HuH-7 (cell line): ENCODE results near the gene R3HDML.
"Not testable (repeated sequence)": the region's sequence is repeated elsewhere in the genome, so short reads cannot be mapped to it uniquely, and the experiment has no call there.

ENCODE experiments used
- DNase-seq: peaks from one replicate; pipeline ENCODE4 v3.0.0; 2011; ENCODE audit warnings: low spot score

R3HDML gene

GRCh38 chr20:44328428-44328827 is 8.4 kb upstream of the R3HDML start:
- no peak for DNase-seq

DNA sequence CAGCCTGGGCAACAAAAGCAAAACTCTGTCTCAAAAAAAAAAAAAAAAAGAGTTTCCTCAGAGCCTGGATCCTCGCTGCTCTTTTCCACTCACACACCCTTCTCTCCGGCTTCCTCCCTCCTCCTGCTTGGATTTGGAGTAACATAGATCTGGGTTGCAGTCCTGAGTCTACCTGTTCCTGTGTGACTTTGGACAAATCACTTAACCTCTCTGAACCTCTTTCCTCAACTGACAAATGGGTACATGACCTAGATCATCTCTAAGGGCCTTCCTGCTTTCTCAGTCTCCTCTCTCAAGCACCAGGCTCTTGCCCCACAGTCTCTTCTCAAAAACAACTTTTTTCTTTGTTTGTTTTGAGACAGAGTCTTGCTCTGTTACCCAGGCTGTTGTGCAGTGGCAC is 5.6 kb upstream of the R3HDML start:
- no peak for DNase-seq

GRCh38 chr20:44334306-44334705 is 2.5 kb upstream of the R3HDML start:
- DNase-seq = no peak

- DNase-seq = no peak
These were observed 2.1 kb upstream of the R3HDML start for GRCh38 chr20:44334709-44335108.

- no peak for DNase-seq
These were observed 1.2 kb upstream of the R3HDML start for GRCh38 chr20:44335675-44336074.

DNA sequence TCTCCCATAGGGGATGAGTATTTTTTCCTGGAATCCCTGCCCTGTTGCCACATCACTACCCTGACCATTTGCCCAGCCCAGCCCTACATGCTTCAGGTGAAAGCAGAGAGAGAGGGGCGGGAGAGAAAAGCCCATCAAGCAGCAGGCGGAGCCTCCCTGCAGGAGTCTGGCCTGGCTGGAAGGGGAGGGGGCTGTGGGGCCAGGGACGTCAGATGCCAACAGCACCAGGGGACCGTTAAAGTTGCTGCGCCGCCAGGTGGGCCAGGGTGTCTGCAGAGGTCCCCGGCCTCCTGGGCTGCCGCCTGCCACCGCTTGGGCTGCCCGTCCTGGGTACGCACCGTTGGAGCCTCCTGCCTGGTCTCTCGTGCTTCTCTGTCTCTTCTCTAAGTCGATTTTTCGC is 757 bp upstream of the R3HDML start:
- DNase-seq = no peak

- no peak for DNase-seq
These were observed 5.4 kb downstream of the R3HDML start for GRCh38 chr20:44342248-44342647.

DNA sequence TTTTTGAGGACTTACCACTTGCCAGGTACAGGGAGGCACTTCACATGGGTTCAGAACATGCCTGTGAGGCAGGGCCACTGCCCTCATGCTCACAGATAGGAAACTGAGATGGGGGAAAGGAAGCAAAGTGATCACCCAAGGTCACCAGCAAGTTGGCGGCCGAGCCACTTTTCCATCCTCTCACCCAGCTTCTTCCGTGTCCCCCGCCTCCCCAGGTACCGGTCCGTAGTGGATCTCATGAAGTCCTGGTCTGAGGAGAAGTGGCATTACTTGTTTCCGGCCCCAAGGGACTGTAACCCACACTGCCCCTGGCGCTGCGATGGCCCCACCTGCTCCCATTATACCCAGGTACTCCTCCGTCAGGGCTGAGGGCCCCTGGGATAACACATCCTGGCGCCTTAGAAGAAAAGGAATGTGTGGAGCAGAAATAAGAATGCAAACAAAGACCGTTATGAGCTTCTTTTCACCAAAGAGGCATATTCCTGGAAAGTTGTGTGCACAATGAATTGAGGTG is 6.4 kb downstream of the R3HDML start:
- DNase-seq = no peak

GRCh38 chr20:44344723-44345122 is 7.9 kb downstream of the R3HDML start:
- no peak for DNase-seq

DNA sequence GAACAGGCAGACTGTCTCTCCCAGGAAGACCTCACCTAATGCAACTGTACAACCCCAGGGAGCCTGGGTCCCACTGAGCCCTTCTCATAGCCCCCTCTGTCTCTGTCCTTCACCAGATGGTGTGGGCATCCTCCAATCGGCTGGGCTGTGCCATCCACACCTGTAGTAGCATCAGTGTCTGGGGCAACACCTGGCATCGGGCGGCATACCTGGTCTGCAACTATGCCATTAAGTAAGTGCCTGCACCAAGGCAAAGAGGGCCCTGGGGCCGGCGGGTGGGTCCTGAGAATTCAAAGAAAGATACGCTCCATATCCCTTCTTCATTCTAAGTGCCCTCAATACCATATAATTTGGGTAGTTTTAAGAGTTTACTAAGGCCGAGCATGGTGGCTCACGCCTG is 8.3 kb downstream of the R3HDML start:
- DNase-seq = no peak

DNA sequence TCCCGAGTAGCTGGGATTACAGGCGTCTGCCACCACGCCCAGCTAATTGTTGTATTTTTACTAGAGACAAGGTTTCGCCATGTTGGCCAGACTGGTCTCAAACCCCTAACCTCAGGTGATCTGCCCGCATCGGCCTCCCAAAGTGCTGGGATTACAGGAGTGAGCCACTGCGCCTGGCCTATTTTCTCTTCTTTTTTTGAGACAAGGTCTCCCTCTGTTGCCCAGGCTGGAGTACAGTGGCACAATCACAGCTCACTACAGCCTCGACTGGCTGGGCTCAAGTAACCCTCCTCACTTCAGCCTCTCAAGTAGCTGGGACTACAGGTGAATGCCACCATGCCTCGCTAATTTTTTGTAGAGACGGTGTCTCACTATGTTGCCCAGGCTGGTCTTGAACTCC is 9.1 kb downstream of the R3HDML start:
- DNase-seq = not testable (repeated sequence)

DNA sequence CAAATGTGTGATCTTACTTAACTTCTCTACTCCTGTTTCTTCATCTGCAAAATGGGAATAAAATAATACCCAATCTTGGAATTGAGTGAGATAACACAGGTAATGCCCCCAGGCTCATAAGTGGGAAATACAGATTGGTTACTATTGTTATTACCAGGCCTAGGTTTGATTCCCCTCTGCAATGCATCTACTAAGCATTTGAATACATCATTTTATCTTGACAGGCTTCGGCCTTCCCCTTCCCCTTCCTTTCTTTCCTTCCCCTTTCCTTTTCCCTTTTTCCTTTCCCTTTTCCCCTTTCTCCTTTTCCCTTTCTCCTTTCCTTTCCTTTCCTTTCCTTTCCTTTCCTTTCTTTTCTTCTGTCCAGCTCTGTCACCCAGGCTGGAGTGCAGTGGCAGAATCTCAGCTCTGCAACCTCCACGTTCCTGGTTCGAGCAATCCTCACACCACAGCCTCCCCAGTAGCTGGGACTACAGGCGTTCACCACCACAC is 11.4 kb downstream of the R3HDML start:
- no peak for DNase-seq

DNA sequence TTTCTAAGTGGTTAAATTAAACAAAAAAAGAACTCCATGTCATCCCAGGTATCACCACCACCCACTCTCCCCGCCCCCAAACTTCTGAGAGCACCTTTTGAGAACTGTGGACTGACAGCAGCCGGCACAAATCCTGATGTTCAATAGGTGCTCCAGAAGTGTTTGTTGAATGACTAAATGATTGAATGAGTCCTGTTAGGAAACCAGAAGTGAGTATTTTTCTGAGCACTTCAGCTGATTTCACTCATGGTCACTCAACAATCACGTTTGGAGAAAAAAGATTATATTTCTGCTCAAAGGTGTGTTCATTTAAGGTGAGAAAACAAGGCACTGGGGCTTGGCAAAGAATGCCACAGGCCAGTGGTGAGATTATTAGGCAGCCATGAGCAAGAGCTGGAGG is 12.5 kb downstream of the R3HDML start:
- no peak for DNase-seq

GRCh38 chr20:44350567-44350966 is 13.7 kb downstream of the R3HDML start:
- DNase-seq = no peak

DNA sequence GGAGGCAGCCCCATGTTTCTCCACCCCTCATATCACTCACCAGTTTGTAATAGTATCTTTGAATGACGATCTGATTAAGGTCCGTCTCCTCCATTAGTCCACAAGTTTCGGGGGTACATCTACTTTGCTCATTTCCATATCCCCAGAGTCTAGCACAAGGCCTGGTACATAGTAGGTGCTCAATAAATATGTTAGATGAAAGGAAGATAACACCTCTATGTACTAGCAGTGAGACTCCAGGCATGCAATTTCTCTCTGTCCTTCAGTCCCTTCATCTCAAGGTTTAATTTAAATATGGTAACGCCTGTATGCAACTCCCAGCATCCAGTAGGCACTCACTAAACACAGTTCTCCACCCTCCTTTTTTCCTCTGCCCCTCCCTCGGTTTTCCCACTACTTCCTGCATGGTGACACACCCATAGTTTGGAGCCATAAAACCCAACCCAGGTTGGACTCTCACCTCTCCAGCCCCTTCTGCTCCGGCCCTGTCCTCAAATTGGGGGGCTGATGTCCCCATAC is 18.2 kb downstream of the R3HDML start:
- peak; percentile 79 for DNase-seq

GRCh38 chr20:44355498-44356352 is 18.9 kb downstream of the R3HDML start, which contains the start of gene HNF4A:
HNF4A (plus strand) TSS chr20:44355699; CDS start chr20:44355805, 106 bp downstream.
- DNase-seq = peak; percentile 88

DNA sequence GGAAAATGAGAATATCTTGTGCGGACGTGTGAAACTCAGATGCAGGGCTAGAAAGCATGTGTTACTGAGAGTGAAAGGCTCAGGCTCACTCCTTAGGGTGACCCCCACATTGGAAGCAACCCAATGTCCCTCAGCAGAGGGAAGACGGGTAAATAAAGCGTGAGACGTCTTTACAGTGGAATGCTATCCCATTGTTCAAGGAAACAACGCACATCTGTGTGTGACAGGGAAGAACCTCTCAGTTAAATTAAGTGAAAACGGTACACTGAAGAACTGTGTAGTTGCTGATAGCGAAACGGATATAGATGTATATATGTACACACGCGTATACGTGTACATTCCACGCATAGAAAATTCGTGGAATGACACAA is 19.5 kb downstream of the R3HDML start:
- no peak for DNase-seq

- DNase-seq = no peak
These were observed 20.2 kb downstream of the R3HDML start for GRCh38 chr20:44357020-44357419.

- no peak for DNase-seq
These were observed 20.8 kb downstream of the R3HDML start for GRCh38 chr20:44357555-44358125.

- DNase-seq = no peak
These were observed 21.9 kb downstream of the R3HDML start for GRCh38 chr20:44358776-44359175.

DNA sequence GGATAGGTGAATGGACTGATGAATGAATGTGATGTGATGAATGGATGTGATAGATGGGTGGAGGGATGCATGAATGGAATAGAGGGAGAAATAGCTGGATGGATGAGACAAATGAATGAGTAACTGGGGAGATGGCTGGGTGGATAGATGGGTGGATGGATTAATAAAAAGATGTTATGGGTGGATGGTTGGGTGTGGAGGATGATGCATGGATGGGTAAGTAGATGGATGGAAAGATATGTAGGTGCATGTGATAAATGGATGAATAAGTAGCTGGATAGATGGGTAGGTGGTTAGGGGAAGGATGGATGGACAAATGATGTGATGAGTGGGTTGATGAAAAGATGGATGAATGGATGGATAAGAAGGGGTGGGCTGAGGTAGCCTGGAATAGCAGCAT is 23.4 kb downstream of the R3HDML start:
- DNase-seq = no peak

DNA sequence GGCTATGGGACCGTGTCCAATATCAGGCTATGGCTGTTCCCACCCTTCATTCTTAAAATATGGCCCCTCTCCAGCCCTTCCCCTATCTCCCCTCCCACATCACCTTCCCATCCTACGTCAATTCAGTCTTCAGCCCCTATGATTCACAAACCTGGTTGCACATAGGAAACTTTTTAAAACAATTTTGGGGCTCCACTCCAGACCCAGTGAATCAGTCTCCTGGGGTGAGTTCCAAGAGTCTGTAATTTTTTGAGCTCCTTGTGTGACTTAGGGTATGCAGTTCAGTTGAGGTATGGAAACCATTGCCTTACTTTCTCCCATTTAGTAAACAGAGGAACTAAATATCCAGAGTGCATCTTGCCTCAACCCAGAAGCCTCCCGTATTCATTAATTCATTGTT is 24.2 kb downstream of the R3HDML start:
- no peak for DNase-seq

DNA sequence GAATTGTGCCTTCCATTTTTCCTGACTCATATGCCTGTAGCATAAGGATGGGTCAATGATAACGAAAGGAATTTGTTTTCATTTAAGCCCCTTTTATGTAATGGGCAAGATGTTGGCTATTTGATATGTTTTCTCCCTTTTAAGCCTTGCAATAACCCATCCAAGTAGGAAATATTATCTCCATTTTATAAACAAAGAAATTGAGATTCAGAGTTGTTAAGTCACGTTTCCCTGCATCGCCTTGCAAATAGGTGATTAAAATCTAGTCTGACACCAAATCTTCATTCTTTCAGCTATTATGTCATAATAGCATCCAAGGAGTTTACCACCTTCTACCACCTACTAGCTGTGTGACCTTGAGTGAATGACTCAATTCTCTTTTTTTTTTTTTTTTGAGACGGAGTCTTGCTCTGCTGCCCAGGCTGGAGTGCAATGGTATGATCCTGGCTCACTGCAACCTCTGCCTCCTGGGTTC is 25.7 kb downstream of the R3HDML start:
- no peak for DNase-seq
